HG03039 (cell line): Measurements from ENCODE around the gene ZC3H10.

Experiments used
- ATAC-seq: cut with Tn5 transposase; IDR thresholded peaks from one replicate; pipeline ENCODE4 v1.9.1; 2021; ENCODE audit warnings: mild to moderate bottlenecking, moderate library complexity; ENCODE audit not compliant: unreplicated experiment

The ZC3H10 gene

DNA sequence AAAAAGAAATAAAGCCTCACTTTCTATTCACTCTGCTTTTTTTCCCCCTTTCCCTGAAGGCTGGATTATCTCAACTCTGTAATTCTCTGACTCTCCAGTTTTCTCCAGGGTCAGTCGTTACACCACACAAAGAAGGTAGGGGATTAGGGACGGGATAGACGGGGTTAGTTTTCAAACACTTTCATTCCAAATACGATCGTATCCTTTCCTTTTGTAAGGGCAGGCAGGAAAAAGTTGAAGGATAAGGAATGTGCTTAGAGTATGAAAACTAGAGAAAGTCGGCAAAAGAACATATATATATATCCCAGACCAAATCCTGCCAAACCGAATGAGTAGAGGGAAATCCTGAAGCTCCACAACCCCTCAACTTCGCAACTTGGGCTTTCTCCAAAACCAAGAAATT lies 9.4 kb downstream of the ZC3H10 start:
- no peak for ATAC-seq

- peak; percentile 80 for ATAC-seq
Observed at GRCh38 chr12:56127888-56128669, 10.0 kb downstream of the ZC3H10 start, which contains the start of gene ESYT1. Gene ESYT1 (plus strand): TSS chr12:56128267. CDS start chr12:56128320, 53 bp downstream.

GRCh38 chr12:56128670-56129205 lies 10.7 kb downstream of the ZC3H10 start:
- ATAC-seq, result no peak

GRCh38 chr12:56129206-56129941 lies 11.3 kb downstream of the ZC3H10 start:
- ATAC-seq, result peak; percentile 24

DNA sequence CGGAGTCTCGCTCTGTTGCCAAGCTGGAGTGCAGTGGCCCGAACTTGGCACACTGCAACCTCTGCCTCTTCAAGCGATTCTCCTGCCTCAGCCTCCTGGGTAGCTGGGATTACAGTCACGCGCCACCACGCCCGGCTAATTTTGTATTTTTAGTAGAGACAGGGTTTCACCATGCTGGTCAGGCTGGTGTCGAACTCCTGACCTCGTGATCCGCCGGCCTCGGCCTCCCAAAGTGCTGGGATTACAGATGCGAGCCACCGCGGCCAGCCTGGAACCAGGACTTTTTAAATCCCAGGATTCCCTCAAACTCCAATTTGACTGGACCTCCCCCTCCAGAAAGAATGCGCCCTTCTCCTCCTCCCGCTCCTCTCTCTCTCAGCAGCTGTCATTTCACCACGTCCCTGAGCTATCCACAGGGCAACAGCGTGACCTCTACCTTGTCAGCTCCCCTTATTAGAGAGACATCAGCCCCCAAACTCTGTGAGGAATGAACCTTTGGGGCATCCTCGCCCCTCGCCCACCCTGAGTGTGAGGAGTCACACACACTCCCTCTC lies 12.0 kb downstream of the ZC3H10 start:
- no peak for ATAC-seq

GRCh38 chr12:56130876-56131275 lies 12.8 kb downstream of the ZC3H10 start:
- ATAC-seq, result no peak

DNA sequence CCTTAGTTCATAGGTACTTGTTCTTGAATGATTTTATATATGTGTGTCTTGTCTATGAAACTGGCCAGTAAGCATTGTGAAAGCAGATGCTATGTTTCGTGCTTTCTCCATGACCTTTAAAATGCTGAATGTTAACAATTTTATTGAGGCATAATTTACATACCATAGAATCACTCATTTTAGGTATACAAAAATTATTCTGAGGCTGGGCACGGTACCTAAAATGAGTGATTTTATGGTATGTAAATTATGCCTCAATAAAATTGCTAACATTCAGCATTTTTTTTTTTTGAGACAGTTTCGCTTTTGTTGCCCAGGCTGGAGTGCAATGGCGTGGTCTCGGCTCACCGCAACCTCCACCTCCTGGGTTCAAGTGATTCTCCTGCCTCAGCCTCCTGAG lies 16.8 kb downstream of the ZC3H10 start:
- ATAC-seq, result no peak

DNA sequence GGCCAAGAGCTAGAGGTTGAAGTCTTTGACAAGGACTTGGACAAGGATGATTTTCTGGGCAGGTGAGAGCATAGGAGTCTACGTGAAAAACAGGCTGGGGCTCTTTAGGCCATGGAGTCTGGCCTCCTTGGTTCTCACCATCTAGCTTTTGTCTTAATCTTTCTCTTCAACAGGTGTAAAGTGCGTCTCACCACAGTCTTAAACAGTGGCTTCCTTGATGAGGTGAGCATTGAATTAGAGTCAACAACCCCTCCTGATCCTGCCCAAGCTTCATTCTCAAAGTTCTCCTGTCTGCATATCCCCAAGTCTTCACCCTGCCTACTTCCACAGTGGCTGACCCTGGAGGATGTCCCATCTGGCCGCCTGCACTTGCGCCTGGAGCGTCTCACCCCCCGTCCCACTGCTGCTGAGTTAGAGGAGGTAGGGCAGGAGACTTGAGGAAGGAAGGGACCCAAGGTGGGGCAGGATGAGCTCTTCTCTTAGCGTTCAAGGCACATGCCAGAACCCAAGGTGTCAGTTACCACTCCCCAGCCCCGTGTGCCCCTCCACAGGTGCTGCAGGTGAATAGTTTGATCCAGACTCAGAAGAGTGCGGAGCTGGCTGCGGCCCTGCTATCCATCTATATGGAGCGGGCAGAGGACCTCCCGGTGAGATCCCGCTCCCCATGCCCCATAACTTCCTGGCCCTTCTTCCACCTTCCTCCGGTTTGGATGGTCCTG lies 19.9 kb downstream of the ZC3H10 start:
- no peak for ATAC-seq

DNA sequence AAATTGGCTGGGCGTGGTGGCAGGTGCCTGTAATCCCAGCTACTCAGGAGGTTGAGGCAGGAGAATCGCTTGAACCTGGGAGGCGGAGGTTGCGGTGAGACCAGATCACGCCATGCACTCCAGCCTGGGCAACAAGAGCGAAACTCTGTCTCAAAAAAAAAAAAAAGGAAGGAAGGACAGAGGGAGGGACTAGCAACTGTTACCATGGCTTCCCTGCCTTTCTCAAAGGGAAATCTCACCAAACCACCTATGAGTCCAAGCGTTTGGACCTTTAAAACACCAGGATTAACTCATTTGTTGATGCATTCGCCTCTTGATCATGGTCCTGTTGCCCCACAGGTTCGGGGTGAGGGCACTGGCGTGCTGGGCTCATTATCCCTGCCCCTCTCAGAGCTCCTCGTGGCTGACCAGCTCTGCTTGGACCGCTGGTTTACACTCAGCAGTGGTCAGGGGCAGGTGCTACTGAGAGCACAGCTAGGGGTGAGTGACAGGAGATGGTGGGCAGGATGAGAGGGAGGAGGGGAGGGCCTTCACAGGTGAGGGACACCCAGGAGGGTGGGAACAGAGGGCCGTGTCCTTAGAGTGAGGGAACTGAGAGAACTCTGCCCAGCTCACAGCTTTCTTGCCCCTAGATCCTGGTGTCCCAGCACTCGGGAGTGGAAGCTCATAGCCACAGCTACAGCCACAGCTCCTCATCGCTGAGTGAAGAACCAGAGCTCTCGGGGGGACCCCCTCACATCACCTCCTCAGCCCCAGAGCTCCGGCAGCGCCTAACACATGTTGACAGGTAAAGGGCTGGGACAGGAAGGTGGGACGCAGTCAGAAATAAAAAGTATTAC lies 24.1 kb downstream of the ZC3H10 start:
- ATAC-seq, result no peak

DNA sequence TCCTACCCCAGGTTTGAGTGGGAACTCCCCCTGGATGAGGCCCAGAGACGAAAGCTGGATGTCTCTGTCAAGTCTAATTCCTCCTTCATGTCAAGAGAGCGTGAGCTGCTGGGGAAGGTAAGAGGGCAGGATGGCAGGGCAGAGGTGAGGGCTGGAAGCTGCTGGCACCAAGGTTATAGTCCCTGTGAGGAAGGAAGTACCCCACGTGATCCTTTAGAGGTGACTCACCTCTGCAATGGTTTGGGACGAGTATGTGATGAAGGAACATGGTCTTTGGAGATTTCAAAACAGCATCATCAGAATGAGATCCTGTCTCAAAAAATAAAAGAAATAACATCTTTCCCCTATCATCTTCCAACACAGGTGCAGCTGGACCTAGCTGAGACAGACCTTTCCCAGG lies 25.2 kb downstream of the ZC3H10 start:
- no peak for ATAC-seq

GRCh38 chr12:56143870-56144269 lies 25.8 kb downstream of the ZC3H10 start:
- no peak for ATAC-seq

DNA sequence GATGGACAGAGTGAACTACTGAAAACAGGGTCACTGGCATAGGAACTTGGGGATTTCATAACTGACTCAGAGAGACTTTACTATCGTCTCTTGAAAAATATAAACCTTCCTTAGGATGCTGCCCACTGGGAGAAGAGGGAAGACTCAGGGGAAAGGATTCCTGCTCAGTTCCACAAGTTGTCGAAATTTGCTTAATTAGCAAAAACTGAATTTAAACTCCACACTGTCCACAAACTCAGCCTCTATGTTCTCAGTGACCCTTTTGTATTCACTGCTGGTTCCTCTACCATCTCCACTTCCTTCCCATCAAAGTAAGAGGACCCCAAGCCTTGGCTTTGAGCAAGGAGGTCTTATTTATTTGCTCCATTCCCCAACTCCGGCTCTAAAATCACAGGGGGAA lies 27.2 kb downstream of the ZC3H10 start:
- no peak for ATAC-seq

DNA sequence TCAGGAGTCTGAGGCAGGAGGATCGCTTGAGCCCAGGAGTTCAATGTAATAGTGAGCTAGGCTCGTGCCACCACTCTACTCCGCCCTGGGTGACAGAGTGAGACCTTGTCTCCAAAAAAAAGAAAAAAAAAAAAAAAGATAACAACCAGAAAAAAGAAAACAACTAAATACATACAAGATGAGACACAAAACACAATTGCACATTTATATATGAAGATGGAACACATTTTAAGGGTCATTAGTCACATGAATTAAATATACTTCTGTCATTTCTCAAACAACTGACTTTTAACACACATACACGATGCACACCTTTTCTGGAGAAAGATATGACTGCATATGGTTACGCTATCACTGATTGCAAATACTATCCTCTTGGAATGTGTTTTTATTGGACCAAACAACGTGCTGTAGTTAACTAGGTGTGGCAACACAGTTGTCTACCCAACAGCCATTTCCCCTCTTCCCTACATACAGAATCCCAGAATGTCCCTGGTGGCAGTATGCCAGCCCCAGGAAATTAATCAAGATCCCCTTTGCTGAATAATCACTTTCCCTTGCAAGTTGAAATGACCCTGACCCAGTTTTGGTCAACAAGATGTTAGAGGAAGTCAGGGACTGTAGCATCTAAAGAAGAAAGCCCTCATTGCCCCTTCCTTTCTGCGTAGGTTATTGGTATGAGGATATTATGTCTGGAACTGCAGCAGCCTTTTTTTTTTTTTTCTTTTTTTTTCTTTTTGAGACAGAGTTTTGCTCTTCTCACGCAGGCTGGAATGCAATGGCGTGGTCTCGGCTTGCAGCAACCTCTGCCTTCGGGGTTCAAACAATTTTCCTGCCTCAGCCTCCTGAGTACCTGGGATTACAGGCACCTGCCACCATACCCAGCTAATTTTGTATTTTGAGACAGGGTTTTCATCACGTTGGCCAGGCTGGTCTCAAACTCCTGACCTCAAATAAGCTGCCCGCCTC lies 28.7 kb downstream of the ZC3H10 start:
- no peak for ATAC-seq

- no peak for ATAC-seq
Observed at GRCh38 chr12:56150563-56150962, 32.5 kb downstream of the ZC3H10 start.

DNA sequence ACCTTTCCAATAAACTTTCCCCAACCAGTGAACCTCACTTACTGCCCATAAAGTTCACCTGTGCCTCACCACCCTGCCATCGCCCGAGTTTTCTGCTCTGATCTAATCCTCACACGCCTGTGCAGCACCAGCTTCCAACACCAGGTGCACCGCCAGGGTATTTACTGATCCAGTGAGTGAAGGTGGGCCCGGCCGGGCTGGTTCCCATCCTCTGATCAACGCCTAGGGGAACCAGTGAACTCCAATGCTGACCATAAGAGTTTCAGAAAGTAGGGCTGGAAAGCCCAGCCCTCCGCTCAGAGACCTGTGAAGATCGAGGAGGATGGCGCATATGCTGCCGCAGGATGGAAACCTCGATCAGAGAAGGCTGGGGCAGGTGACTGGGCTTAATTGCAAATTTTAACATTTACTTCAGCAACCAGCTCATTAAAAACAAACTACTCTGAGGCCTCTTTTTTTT lies 33.6 kb downstream of the ZC3H10 start:
- no peak for ATAC-seq

GRCh38 chr12:56152132-56152755 lies 34.2 kb downstream of the ZC3H10 start, which contains the start of gene MYL6B:
Gene MYL6B (plus strand): TSS chr12:56152587. CDS start chr12:56153919, 1,332 bp downstream.
- ATAC-seq, result peak; percentile 89

DNA sequence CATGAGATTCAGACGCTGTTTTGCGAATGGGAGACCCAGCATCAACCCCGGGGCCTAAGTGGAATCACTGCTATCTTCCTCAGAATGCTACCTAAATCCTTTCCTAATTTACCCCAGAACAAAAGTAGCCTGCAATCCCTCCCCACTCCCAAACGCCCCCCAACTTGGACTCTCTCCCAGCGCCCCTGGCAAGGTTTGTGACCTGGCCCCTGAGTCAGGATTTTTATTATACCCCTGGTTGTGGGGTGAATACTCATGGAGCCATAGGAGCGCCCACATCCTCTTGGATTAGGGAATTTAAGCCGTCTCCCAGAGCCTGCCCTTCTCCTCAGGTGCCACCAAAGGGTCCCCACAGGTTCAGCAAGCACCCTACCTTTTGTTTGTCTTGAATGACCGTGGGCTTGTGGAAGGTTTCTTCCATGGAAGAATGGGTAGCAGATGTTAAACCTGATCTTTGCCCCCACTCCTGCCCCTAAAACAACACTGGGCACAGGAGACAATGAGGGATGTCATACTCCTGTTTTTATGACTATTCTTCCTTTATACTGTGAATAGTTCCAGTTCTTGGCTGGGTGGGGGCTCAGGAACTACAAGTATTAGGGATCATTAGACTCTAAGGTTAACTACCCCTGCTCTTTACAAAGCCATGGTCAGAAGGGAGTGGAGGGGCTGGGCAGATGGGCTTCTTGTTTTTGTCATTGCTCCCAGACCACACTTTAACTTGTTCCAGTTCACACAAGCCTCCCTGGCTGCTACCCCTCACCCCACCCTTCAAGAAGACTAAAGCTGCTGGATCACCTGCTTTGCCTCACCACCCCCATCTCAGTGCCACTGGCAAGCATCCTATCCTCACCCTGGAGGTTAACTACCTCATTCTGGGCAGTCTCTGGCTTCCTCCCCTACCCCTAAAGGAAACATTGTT lies 35.0 kb downstream of the ZC3H10 start:
- no peak for ATAC-seq
